Amygdala (tissue), 56 donors: ENCODE measurements around the gene DCUN1D3.
A peak's percentile ranks its signal among the peaks of the same experiment; 100 is the strongest.

Experiments used
- DNase-seq, 56 donors: peaks; one replicate each; lab custom pipeline; 2025; lab: John Stamatoyannopoulos, UW

Gene DCUN1D3

DNA sequence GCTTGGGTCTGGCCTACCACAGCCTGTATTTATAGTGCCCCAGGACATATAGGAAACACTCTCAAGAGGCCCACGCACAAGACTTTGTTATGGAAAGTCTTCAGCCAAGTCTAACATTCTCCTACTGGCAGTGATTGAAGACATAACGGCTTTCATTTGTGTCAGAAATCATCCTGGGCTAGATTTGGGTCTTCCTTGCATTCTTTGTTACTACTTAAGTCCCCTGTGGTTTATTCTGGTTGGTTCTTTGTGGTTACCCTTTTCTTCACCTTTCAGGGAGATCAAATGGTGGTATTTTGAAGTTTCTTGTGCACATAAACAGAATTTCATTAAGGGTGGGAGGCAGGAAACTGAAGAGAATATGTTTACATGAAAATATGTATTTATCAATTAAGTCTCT is 56.1 kb downstream of the DCUN1D3 start:
- DNase-seq: no peak

DNA sequence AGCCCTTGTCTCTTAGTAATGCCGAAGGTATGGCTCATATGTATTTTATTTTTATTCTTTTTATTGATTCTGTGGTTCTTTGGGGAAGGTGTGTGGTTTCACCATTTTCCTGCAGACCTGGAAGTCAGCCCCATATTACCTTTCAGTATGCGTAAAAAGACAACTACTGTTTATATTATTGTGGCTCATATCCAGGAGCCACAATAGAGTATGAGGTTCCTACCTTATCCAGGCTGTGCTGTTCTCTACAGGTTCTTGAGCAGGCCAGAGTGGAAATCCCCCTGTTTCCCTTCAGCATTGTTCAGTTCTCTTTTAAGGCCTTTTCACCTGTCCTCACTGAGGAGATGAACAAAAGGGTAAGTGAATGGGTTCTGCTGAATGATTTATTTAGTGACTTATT is 60.7 kb downstream of the DCUN1D3 start:
- no peak for DNase-seq

DNA sequence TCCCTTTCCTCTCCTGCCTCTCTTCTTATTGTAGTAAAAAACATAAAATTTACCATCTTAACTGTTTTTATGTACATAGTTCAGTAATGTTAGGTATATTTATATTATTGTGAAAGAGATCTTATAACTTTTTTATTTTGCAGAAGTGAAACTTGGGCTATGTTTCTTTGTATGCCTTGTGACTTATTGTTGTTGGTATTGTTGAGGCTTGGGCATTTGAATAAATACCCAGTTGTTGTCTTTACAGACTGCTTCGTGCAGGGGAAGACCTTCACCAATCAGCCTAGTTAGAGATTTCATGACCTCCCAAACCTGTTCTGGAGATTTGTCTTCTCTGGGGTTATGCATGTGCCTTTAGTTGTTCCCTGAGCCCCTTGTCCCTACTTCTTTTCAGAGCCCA is 61.9 kb downstream of the DCUN1D3 start:
- DNase-seq: no peak

DNA sequence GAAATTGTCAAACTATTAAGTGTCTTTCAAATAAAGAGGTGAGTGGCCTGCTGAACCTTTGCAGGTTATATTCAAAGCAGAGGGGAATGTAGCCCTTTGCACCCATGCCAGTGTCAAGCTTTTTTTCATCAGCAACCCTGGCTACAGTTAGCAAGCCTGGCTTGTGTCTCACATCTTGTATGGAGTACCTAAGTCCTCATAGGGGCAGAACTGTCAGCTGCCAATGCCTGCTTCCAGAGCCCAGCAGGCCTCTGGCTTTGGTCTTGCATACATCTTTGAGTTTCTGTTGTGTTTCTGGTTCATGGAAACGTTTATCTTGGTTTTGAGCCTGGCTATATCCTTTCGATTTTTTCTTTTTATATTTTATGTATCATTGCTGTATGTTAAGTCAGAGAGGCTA is 67.1 kb downstream of the DCUN1D3 start:
- DNase-seq: no peak

DNA sequence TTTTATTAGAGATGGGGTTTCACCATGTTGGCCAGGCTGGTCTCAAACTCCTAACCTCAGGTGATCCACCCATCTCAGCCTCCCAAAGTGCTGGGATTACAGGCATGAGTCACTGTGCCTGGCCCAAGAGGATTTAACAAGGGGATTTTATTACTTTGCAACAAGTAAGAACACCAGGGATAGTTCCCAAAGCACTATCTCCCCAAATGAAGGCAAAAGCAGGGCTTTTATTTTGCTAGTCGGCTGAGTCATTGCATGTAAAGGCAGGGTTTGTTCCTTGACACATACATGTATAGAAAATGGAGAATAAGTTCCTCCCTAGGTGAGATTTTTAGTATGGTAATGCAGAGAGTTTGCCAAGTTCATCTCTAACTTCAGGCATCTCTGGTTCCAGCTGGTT is 69.8 kb downstream of the DCUN1D3 start:
- no peak for DNase-seq

DNA sequence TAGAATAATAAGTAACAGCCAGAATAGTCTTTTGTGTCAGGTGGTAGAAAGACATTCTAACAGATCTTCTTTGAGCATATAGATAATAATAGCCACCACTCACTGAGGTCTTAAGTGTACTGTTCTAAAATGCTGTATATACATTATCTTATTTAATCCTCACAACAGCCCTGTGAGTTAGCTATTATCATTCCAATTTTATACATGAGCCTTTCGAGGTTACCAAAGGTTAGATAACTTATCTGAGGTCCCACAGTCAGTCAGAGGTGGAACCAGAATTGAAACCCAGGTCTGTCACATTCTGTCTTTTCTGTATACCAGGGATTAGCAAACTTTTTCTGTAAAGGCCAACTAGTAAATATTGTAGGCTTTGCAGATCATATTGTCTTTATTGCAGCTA is 70.6 kb downstream of the DCUN1D3 start:
- no peak for DNase-seq

DNA sequence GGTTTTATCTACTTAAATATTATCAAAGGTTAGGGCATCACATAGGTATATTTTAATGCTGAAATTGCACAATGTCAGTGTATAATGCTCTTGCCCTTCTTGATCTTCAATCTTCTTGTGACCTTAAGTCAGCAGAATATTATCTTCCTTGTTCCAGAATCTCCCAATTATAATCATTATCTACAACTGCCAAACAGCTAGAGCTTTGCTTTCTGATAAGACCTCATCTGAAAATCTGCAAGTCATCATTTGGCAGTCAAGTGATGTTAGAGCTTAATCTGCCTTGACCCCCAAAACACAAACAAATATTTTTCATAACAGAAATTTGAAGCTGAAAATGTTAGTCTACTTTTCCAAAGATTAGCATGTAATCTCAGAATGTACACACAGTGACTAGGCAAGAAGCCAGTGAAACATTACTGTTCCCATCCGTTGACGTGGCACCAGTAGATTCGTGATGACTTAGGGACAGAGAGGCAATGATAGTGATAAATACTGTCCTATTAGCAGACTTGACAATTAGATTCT is 74.1 kb downstream of the DCUN1D3 start:
- no peak for DNase-seq

DNA sequence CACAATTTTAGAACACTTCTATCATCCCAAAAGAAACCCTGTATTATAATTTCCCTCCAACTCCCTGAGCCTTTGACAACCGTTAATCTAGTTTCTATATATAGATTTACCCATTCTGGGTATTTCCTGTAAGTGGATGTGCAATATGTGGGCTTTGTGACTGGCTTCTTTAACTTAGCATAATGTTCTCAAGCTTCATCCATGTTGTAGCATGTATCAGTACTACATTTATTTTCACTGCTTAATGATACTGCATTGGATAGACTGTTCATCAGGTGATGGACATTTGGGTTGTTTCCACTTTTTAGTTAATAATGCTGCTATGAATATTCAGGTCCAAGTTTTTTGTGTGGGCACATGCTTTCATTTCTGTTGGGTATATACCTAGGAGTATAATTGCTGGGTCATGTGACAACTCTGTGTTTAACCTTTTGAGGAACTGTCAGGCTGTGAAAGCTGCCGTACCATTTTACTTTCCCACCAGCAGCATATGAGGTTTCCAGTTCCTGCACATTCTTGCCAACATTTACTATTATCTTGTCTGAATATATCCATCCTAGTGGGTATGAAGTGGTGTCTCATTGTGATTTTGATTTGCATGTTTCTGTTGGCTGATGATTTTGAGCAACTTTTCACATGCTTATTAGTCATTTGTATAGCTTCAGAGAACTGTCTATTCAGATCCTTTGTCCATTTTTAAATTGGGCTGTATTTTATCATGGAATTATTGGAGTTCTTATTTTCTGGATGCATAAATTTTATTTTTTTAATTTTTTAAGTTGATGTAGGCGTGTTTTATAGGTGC is 77.4 kb downstream of the DCUN1D3 start:
- DNase-seq: no peak

DNA sequence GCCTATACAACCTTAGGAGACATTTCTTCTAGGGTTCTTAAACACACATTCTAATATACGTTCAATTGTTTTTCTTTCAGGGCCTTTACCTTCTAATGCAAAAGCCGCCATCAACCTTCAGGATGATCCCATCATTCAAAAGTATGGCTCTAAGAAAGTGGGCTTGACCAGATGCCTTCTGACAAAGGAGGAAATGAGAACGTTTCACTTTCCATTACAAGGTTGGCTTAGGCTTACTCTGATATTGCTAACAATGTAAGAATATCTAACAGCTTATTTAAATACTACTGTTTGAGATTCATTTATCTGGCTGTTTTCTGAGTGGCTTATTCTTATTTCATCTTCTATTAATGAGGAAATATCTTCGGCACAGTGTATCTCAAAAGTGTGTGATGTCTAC is 78.5 kb downstream of the DCUN1D3 start:
- no peak for DNase-seq

DNA sequence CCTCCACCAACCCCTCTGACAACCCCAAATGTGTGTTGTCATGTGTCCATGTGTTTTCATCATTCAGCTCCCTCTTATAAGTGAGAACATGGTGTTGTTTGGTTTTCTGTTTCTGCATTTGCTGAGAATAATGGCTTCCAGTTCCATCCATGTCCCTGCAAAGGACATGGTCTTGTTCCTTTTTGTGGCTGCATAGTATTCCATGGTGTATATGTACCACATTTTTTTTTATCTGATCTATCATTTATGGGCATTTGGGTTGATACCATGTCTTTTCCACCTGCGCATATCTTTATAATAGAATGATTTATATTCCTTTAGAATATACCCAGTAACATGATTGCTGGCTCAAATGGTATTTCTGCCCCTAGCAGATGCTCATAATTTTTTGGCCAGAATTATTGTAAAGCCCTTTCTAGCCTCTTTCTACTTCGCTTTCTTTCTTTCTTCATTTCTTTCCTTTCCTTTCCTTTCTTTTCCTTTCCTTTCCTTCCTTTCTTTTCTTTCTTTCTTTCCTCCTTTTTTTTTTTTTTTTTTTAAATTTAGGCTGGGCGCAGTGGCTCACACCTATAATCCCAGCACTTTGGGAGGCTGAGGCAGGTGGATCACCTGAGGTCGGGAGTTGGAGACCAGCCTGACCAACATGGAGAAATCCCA is 81.1 kb downstream of the DCUN1D3 start:
- no peak for DNase-seq

DNA sequence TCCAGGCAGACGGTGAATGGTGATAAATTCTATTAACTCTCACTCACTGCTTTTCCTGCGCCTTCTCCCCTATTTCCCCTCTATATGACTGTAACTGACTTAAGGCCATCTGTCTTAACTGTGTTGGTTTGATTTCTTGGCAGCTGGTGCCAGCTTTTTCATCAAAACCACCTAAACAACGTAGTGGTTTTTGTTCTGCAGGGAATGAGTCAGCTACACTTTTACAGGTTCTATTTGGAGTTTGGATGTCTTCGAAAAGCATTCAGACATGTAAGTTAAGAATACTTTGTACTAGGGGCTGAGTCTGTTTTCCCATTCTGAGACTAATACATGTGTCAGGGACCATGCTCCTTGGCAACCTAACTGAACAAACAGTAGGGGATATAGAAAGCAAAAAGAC is 85.4 kb downstream of the DCUN1D3 start:
- DNase-seq: peak in 4 of 56 donors; percentile 1 to 22 (median 7)

DNA sequence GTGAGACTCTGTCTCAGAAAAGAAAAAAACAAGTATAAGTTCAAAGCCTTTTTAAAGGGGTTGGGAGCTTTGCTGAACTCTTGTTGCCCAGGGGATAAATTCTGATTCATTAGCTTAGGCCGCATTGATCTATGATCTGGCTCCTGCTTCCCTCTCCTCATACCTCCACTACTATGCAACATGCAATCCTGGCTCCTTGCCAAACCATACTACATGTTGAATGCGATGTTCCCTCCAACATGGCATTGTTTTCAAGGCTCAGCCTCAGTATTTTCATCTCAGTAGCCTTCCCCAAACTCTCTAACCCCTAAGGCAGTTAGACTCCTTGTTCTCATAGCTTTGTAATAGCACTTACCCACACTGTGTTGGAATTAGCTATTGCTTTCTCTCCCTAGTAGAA is 87.6 kb downstream of the DCUN1D3 start:
- no peak for DNase-seq

DNA sequence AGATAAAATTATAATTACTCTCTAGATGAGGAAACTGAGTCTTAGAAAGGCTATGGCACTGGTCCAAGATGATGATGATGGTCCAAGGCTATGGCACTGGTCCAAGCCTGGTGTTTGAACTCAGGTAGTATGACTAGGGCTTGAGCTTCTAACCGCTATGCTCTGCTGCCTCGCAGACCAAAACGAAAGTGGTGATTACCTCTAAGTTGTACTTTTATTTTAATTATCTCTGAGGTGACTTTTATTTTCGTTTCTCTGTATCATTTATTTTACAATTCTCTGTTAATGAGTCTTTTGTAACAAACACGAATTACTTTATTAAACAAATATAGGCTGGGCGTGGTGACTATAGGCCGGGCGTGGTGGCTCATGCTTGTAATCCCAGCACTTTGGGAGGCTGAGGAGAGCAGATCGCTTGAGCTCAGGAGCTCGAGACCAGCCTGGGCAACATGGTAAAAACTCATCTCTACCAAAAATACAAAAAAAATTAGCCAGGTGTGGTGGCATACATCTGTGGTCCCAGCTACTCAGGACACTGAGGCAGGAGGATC is 88.2 kb downstream of the DCUN1D3 start:
- DNase-seq: no peak

DNA sequence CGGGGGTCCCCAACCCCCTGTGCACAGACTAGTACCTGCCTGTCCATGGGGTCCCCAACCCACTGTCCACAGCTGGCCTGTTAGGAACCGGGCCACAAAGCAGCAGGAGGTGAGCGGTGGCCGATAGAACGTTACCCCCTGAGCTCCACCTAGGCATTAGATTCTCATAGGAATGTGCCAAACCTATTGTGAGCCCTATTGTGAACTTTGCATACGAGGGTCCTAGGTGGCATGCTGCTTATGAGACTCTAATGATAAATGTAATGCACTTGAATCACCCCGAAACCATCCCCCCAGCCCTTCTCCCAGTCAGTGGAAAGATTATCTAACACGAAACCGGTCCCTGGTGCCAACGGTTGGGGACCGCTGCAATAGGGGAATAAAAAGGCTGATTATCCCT is 92.3 kb downstream of the DCUN1D3 start:
- no peak for DNase-seq

DNA sequence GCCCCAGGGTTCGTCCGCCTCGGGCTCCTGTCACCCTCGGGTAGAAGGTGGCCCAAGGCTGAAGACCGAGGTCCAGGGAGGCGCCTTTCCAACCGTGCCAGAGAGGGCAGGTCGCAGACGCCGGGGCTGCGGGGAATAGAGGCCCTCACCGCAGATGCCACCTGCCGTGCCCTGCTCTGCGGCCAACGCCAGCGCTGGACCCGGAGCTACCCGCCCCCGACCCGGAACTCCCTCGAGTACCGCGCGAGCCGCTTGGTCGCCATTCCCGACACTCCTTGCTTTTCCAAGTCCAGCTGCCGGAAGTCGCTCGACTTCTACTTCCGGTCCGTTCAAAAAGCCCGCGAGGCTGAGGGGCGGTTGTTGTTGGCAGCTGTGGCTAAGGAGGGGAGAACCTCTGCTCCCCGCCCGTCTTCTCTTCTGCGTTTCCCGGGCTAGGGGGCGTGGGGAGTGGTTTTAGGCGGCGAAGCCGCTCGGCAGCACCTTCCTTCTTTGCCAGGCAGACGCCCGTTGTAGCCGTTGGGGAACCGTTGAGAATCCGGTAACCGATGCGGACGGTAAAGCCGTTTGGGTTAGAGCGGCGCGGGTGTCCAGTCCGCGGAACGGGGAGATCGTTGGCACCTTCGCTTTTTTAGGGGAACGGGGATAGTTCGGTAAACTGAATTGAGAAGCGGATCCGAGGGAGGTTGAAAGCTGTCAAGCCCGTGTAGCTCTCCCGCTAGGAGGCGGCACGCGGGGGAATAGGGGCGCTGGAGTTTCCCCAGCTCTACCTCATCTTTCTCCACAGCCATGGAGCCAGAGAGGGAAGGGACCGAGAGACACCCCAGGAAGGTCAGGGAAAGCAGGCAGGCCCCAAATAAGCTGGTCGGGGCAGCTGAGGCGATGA is 93.7 kb downstream of the DCUN1D3 start, which contains the start of the genes ERI2 and REXO5:
TSS of gene ERI2 (minus strand) at position 305 of the 883 bp plus-strand sequence. CDS start at position 263, 42 bp downstream.
TSS of gene REXO5 (plus strand) at position 360 of the 883 bp plus-strand sequence. CDS start at position 787, 427 bp downstream.
- peak; percentile 43 to 93 (median 81) for DNase-seq

DNA sequence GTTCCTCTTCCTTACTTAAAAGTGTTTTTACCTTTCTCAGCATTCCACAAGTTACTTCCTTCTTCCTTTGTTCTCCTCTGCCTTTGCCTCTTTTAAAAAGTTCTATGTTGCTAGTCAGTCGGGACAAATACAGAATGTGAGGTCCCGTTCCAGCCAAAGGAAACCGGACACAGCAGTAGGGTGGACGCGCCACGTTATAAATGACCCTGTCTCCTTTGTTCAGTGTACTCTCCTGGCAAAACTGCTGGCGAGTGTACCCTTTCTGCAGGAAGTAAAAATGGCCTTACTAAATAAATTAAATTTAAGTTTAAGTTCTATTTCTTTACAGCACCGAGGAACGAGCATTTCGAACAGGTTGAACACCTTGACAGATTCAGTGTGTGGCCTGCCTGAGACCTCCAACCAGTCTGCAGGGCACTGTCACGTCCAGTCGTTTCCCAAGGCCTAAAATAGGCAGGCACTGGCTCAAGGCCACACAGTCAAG is 94.4 kb downstream of the DCUN1D3 start:
- DNase-seq: peak in 3 of 56 donors; percentile 2 to 49 (median 9)
